GM12878 (cell line): ENCODE results near the gene RIMS1. TPM values are rescaled to one million over a fixed set of nuclear protein-coding genes. Genes with fewer than 3 reads are reported as not detected.

Experiments
- ATAC-seq: fragments of 200-7000 bp; cut with Tn5 transposase; 3 replicates; pipeline ENCODE4 v1.9.1; 2020; ENCODE audit warnings: mild to moderate bottlenecking, moderate library complexity
- BruUV-seq: library from RNA; stranded (reverse); fragments of 400-500 nt; replicated peaks from 2 replicates; lab custom pipeline; 2021; lab: Mats Ljungman, UMichigan
- CTCF ChIA-PET: fragments of 300-600 bp; sonication (Branson Sonifier 250); formaldehyde crosslinking; extraction: SDS; loops from one replicate; lab custom pipeline; 2021; ENCODE audit warnings: inconsistent platforms; lab: Yijun Ruan, JAX
- POLR2A ChIA-PET: fragments of 350-600 bp; formaldehyde crosslinking; extraction: SDS; loops from one replicate; lab custom pipeline; 2021; ENCODE audit warnings: inconsistent platforms; lab: Charles Lee
- RAD21 ChIA-PET: fragments of 300-600 bp; sonication (Branson Sonifier 250); formaldehyde crosslinking; loops from one replicate; lab custom pipeline; 2023; ENCODE audit warnings: antibody characterized with exemption; ENCODE audit not compliant: unreplicated experiment; lab: Charles Lee
- SMC1A ChIA-PET: fragments of 300-600 bp; sonication (Branson Sonifier 250); formaldehyde crosslinking; loops from one replicate; lab custom pipeline; 2023; ENCODE audit not compliant: unreplicated experiment, uncharacterized antibody; lab: Charles Lee
- DNase-seq: peaks from one replicate; pipeline ENCODE4 v3.0.0-alpha.2; 2011; ENCODE audit warnings: low read depth, low spot score
- FAIRE-seq: peaks from 3 replicates; lab custom pipeline; 2011; peaks lifted over from hg19 to GRCh38; lab: Jason Lieb, UNC
- H2AFZ ChIP-seq: 2 replicates; pipeline ENCODE4 v1.6.0; 2011; ENCODE audit warnings: low read depth, low read length, control low read depth; ENCODE audit not compliant: control insufficient read depth
- H3K27ac ChIP-seq: 2 replicates; pipeline ENCODE4 v1.5.1; 2011; ENCODE audit warnings: control low read depth; ENCODE audit not compliant: control insufficient read depth, insufficient read depth
- H3K27me3 ChIP-seq, 2 experiments: replicated peaks in 1 of 2; 2 replicates each; pipeline versions ENCODE4 v1.6.0 to v1.6.1; 2011; ENCODE audit warnings: low read length in 1 of 2; ENCODE audit not compliant: control insufficient read depth in 2 of 2, insufficient read depth in 2 of 2
- H3K36me3 ChIP-seq, 2 experiments: 2 replicates each; pipeline ENCODE4 v1.5.1; 2011; ENCODE audit warnings: low read length in 1 of 2; ENCODE audit not compliant: control insufficient read depth in 2 of 2, insufficient read depth in 2 of 2
- H3K4me1 ChIP-seq: 2 replicates; pipeline ENCODE4 v1.6.1; 2011; ENCODE audit warnings: mild to moderate bottlenecking, low read length, moderate library complexity, mixed read lengths; ENCODE audit not compliant: control insufficient read depth, insufficient read depth
- H3K4me2 ChIP-seq: 2 replicates; pipeline ENCODE4 v1.6.0; 2011; ENCODE audit warnings: control low read depth; ENCODE audit not compliant: control insufficient read depth, insufficient read depth
- H3K4me3 ChIP-seq: fragments of 200-600 bp; sonication (generic); 2 replicates; pipeline ENCODE4 v1.5.1; 2016
- H3K79me2 ChIP-seq: 2 replicates; pipeline ENCODE4 v1.6.0; 2011; ENCODE audit warnings: low read length; ENCODE audit not compliant: control insufficient read depth, insufficient read depth
- H3K9ac ChIP-seq: 2 replicates; pipeline ENCODE4 v1.8.0; 2011; ENCODE audit warnings: low read length, control low read depth, mixed read lengths; ENCODE audit not compliant: control insufficient read depth, insufficient read depth
- H3K9me3 ChIP-seq: replicated peaks from 3 replicates; pipeline ENCODE4 v1.5.1; 2011; ENCODE audit warnings: mild to moderate bottlenecking, low read length; ENCODE audit not compliant: control insufficient read depth, insufficient read depth
- H4K20me1 ChIP-seq: 2 replicates; pipeline ENCODE4 v1.6.0; 2011; ENCODE audit not compliant: control insufficient read depth, insufficient read depth
- NR2C1 ChIP-seq: fragments of 450-650 bp; IDR thresholded peaks from 2 replicates; pipeline ENCODE4 v1.6.1; 2017; ENCODE audit warnings: antibody characterized with exemption, mild to moderate bottlenecking, moderate library complexity
- TCF3 ChIP-seq: IDR thresholded peaks from 2 replicates; pipeline ENCODE4 v1.6.1; 2012; ENCODE audit warnings: low read depth, mild to moderate bottlenecking, low read length, borderline replicate concordance; ENCODE audit not compliant: insufficient read depth
- ZNF687 ChIP-seq: fragments of 450-650 bp; IDR thresholded peaks from 2 replicates; pipeline ENCODE4 v1.6.1; 2017; ENCODE audit warnings: mild to moderate bottlenecking, moderate library complexity
- WGBS: methylation state at CpG from one replicate; pipeline ENCODE4 v1.1.6; 2016; ENCODE audit warnings: low lambda C conversion rate; ENCODE audit not compliant: insufficient replicate concordance, insufficient coverage; ENCODE audit errors: missing lambda C conversion rate; 5-methylcytosine and 5-hydroxymethylcytosine counted together
- in situ Hi-C: fragments of 300-500 bp; cut with MboI; formaldehyde crosslinking; loops from 9 replicates; pipeline ENCODE4 v1.14.3; 2018; ENCODE audit warnings: mixed read lengths
- intact Hi-C: fragments of 100-400 bp; cut with micrococcal nuclease; formaldehyde crosslinking; loops from one replicate; pipeline ENCODE4 v1.14.2; 2022; ENCODE audit not compliant: unreplicated experiment
- polyA plus RNA-seq, 11 experiments: library from polyadenylated mRNA; depleted of rRNA in 4 of 11; unstranded in 6 of 11; stranded (reverse) in 5 of 11; fragments of >200 nt; fragmentation: Nextera tagmentation in 4 of 11; fragmentation: Illumina TruSeq in 1 of 11; extraction: Ambion mirVana in 4 of 11; extraction: Trizol in 1 of 11; gene quantifications; 1 replicate in 1 of 11; 2 replicates in 10 of 11; pipeline versions ENCODE4 v1.2.1 to v1.2.3, GENCODE V29; 2011 to 2016; ENCODE audit warnings: inconsistent platforms in 2 of 11, missing spikeins in 2 of 11, low read depth in 1 of 11
- total RNA-seq, 4 experiments: library from RNA; depleted of rRNA in 3 of 4; stranded (reverse); fragments of >200 nt in 3 of 4; fragmentation: Illumina TruSeq in 1 of 4; extraction: Trizol in 1 of 4; gene quantifications; 2 replicates each; pipeline versions ENCODE4 v1.2.1 to v1.2.3, GENCODE V29; 2013 to 2021

RIMS1 gene
- total and polyA plus RNA-seq, 10 of the 15 experiments (the other 5 are each of a cell fraction or from before 2014, with no cell fraction given), result 0.05 to 0.76 (median 0.23) TPM

- SMC1A ChIA-PET, result interaction anchor here (0.6 to 1.2 kb wide), 2 partner anchors 8 to 14 kb away, joined by 3 to 4 read pairs; no protein-coding TSS in a partner anchor
- Histone ChIP-seq H3K36me3 (no peaks in the 10 kb centered on the region), H3K27ac (no peak overlapping the region), H3K9me3 (no peaks in the 10 kb centered on the region), H3K4me3 (no peak overlapping the region), H3K9ac (no peak overlapping the region), H4K20me1 (no peaks in the 10 kb centered on the region), H3K4me2 (no peak overlapping the region), H2AFZ (no peak overlapping the region), H3K79me2 (no peaks in the 10 kb centered on the region), H3K4me1 (no peaks in the 10 kb centered on the region), H3K27me3 (no peaks in the 10 kb centered on the region)
- ATAC-seq (no peak), FAIRE-seq (no peak), DNase-seq (no peak)
- CTCF ChIA-PET, result interaction anchor here (0.7 kb wide), 1 partner anchor 22 kb away, joined by 4 read pairs; no protein-coding TSS in a partner anchor
- RAD21 ChIA-PET, result no interaction called here
- TF ChIP-seq NR2C1 (no peak), ZNF687 (no peak), TCF3 (no peak)
- intact Hi-C loops (no loop called here), in situ Hi-C loops (no loop called here)
- 0% methylated on average over 1 of the region's 1 CpG for WGBS
- POLR2A ChIA-PET, result no interaction called here
- BruUV-seq, result no TSS peak
These were observed 351.7 kb downstream of the RIMS1 start for GRCh38 chr6:72238021-72238420.
